22Rv1 (cell line): Measurements from ENCODE around the gene PLCB3.

Source experiments
- ZFX ChIP-seq: fragments of 450-650 bp; IDR thresholded peaks from 2 replicates; pipeline ENCODE4 v1.6.1; 2017; ENCODE audit warnings: antibody characterized with exemption, borderline replicate concordance
- TF ChIP-seq, protein P1 (sequence below): fragments of 450-650 bp; IDR thresholded peaks from 2 replicates; pipeline ENCODE4 v1.5.1; 2017; ENCODE audit warnings: mild to moderate bottlenecking

GRCh38 chr11:64313491-64314145 is 62.3 kb downstream of the PLCB3 start:
- TF ChIP-seq, protein P1, sequence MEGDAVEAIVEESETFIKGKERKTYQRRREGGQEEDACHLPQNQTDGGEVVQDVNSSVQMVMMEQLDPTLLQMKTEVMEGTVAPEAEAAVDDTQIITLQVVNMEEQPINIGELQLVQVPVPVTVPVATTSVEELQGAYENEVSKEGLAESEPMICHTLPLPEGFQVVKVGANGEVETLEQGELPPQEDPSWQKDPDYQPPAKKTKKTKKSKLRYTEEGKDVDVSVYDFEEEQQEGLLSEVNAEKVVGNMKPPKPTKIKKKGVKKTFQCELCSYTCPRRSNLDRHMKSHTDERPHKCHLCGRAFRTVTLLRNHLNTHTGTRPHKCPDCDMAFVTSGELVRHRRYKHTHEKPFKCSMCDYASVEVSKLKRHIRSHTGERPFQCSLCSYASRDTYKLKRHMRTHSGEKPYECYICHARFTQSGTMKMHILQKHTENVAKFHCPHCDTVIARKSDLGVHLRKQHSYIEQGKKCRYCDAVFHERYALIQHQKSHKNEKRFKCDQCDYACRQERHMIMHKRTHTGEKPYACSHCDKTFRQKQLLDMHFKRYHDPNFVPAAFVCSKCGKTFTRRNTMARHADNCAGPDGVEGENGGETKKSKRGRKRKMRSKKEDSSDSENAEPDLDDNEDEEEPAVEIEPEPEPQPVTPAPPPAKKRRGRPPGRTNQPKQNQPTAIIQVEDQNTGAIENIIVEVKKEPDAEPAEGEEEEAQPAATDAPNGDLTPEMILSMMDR, result no peak
- no peak for TF ChIP-seq ZFX
